Measurements from ENCODE around the gene CEP170B.

DNA sequence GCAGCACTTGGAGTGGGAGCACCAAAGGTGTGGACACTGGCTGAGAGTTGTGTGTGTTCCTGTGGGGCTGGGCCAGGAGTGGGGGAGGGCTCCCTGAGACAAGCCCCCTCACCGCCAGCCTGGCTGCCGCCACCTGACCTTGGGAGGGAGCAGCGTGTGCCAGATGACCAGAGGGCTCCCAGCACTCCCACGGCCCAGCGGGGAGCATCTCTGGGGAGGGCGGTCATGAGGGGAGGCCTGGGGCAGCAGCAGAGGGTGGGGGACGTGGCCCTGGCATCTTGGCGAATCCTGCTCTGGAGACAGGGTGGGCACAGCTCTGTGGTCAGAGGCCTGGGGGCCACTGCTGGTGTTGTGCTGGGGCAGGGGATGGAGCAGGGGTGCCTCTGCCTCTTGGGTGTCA lies 10.7 kb downstream of the CEP170B start:
- TF ChIP-seq EZH2 (IDR thresholded peaks at IDR 0.05; ENCODE audit: borderline replicate concordance, low read length): no peak
- TF ChIP-seq, protein P1, sequence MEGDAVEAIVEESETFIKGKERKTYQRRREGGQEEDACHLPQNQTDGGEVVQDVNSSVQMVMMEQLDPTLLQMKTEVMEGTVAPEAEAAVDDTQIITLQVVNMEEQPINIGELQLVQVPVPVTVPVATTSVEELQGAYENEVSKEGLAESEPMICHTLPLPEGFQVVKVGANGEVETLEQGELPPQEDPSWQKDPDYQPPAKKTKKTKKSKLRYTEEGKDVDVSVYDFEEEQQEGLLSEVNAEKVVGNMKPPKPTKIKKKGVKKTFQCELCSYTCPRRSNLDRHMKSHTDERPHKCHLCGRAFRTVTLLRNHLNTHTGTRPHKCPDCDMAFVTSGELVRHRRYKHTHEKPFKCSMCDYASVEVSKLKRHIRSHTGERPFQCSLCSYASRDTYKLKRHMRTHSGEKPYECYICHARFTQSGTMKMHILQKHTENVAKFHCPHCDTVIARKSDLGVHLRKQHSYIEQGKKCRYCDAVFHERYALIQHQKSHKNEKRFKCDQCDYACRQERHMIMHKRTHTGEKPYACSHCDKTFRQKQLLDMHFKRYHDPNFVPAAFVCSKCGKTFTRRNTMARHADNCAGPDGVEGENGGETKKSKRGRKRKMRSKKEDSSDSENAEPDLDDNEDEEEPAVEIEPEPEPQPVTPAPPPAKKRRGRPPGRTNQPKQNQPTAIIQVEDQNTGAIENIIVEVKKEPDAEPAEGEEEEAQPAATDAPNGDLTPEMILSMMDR (IDR thresholded peaks at IDR 0.05; ENCODE audit: low read length): no peak
